D721Med (cell line): ENCODE measurements around the gene ZNF729.

ENCODE experiments used
- DNase-seq: peaks from one replicate; pipeline ENCODE4 v3.0.0; 2011; ENCODE audit warnings: low spot score; ENCODE audit not compliant: insufficient read length
- FAIRE-seq: peaks from 2 replicates; lab custom pipeline; 2011; peaks lifted over from hg19 to GRCh38; lab: Jason Lieb, UNC
- TF ChIP-seq, protein P1 (sequence below): IDR thresholded peaks from 2 replicates; pipeline ENCODE4 v1.5.1; 2012; ENCODE audit warnings: mild to moderate bottlenecking, control low read depth; ENCODE audit not compliant: insufficient read depth; ENCODE audit errors: missing control alignments

ZNF729 gene

DNA sequence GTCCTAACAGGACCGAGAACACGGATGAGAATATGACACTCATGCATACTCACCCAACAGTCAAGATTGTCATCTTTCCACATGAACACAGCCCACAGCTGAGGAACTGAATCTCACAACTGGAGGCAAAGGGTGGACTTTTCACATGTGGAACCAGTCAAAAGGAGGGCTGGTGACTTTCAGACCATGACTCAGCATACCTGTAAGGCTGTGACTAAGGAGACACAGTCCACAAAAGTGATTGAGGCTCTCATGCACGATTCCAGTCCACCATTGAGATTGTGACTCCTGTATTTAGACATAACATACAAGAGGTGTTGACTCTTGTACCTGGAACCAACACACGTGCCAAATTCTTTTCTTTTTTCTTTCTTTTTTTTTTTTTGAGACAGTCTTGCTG is 40.0 kb downstream of the ZNF729 start:
- DNase-seq = no peak
- TF ChIP-seq, protein P1, sequence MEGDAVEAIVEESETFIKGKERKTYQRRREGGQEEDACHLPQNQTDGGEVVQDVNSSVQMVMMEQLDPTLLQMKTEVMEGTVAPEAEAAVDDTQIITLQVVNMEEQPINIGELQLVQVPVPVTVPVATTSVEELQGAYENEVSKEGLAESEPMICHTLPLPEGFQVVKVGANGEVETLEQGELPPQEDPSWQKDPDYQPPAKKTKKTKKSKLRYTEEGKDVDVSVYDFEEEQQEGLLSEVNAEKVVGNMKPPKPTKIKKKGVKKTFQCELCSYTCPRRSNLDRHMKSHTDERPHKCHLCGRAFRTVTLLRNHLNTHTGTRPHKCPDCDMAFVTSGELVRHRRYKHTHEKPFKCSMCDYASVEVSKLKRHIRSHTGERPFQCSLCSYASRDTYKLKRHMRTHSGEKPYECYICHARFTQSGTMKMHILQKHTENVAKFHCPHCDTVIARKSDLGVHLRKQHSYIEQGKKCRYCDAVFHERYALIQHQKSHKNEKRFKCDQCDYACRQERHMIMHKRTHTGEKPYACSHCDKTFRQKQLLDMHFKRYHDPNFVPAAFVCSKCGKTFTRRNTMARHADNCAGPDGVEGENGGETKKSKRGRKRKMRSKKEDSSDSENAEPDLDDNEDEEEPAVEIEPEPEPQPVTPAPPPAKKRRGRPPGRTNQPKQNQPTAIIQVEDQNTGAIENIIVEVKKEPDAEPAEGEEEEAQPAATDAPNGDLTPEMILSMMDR = no peak
- no peak for FAIRE-seq

- no peak for FAIRE-seq
Measured at GRCh38 chr19:22327321-22327720, 41.1 kb downstream of the ZNF729 start.

GRCh38 chr19:22331521-22331920 is 45.3 kb downstream of the ZNF729 start:
- DNase-seq (no peak), FAIRE-seq (no peak)
- TF ChIP-seq, protein P1 = no peak

More at GRCh38 chr19:22327321-22327720, 41.1 kb downstream of the ZNF729 start:
- DNase-seq = no peak
- TF ChIP-seq, protein P1 = no peak

DNA sequence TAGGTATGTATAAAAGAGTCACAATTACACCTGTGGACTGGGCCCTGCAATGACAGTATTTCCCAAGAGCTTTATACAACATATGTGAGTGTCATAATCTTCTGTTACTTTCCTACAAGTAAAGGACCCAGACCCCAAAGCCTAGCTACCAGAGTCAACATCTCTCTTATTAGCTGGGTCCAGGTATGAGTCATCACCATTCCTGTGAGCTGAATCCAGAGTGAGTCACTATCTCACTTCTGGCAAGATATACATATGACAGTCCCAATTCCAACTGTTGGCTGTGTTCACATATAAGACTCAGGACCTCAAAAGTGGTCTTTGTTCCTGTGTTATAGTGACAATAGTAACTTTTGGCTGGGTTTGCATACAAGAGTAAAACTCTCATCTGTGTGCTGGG is 46.7 kb downstream of the ZNF729 start:
- FAIRE-seq = no peak
- TF ChIP-seq, protein P1 = no peak

GRCh38 chr19:22335716-22336115 is 49.5 kb downstream of the ZNF729 start:
- DNase-seq = no peak
- no peak for FAIRE-seq
- TF ChIP-seq, protein P1 = no peak

More for the DNA sequence above, 46.7 kb downstream of the ZNF729 start:
- no peak for DNase-seq

DNA sequence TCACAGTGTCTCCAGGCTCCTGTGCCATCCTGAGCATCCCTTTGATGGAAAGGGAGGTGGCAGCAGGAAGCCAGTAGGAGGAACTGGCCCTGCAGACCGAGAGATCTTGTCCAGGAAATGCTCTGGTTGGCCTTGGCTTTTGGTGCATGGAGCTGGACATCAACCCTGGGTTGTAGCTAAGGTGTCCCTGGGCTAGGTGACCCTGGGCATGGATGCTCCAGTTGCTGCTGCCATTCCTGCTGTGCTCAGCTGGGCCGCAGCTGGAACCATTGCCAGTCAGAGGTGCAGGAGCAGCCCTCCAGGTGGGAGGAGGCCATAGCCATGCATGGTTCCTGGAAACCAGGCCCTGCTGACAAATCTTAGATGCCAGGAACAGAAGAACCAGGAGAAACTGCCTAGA is 68.4 kb downstream of the ZNF729 start:
- TF ChIP-seq, protein P1 = no peak
- DNase-seq = no peak
- FAIRE-seq = no peak
